ENCODE measurements around the gene PNPLA3.

Gene PNPLA3

GRCh38 chr22:43909708-43910107, 13.9 kb upstream of the PNPLA3 start:
- Histone ChIP-seq H3K36me3 (no peaks in the 10 kb centered on the region), H3K27ac (no peak overlapping the region), H3K9me3 (no peaks in the 10 kb centered on the region), H3K27me3 (peaks cover 19% of the 10 kb centered on the region), H3K4me3 (ENCODE audit: low read depth in 1 of 2, low read length in 1 of 2) (no peak overlapping the region), H3K4me1 (ENCODE audit: control insufficient read depth in 1 of 2, insufficient read depth in 1 of 2, low read depth in 1 of 2, low read length in 1 of 2) (no peaks in the 10 kb centered on the region)
- TF ChIP-seq, protein P1, sequence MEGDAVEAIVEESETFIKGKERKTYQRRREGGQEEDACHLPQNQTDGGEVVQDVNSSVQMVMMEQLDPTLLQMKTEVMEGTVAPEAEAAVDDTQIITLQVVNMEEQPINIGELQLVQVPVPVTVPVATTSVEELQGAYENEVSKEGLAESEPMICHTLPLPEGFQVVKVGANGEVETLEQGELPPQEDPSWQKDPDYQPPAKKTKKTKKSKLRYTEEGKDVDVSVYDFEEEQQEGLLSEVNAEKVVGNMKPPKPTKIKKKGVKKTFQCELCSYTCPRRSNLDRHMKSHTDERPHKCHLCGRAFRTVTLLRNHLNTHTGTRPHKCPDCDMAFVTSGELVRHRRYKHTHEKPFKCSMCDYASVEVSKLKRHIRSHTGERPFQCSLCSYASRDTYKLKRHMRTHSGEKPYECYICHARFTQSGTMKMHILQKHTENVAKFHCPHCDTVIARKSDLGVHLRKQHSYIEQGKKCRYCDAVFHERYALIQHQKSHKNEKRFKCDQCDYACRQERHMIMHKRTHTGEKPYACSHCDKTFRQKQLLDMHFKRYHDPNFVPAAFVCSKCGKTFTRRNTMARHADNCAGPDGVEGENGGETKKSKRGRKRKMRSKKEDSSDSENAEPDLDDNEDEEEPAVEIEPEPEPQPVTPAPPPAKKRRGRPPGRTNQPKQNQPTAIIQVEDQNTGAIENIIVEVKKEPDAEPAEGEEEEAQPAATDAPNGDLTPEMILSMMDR (IDR thresholded peaks at IDR 0.05), result no peak

- TF ChIP-seq, protein P1 (IDR thresholded peaks at IDR 0.05), result no peak
- Histone ChIP-seq H3K4me1 (ENCODE audit: control insufficient read depth in 1 of 2, insufficient read depth in 1 of 2, low read depth in 1 of 2, low read length in 1 of 2) (no peaks in the 10 kb centered on the region), H3K9me3 (no peaks in the 10 kb centered on the region), H3K27ac (no peak overlapping the region), H3K4me3 (ENCODE audit: low read depth in 1 of 2, low read length in 1 of 2) (no peak overlapping the region), H3K27me3 (peaks cover 23% of the 10 kb centered on the region), H3K36me3 (no peaks in the 10 kb centered on the region)
These were observed 13.4 kb upstream of the PNPLA3 start for GRCh38 chr22:43910178-43910695.

DNA sequence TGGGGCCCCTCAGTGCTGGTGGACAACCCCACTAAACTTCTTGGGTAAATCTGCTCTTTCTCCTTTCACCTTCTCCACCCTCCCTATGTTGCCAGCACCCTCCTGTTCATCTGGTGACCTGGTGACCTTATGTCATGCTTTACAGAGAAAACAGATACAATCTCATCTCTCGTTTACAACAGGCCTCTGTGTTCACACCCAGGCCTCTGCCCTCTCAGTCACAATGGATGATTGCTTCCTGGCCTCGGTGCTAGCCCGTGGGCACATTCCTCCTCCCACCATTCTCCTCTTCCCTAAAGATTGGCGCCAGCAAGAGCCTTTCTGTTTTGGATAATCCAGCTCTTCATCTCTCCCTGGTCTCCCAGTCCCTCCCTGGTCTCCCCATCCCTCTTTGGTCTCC, 12.3 kb upstream of the PNPLA3 start:
- no peak overlapping the region for H3K27ac ChIP-seq
- H3K4me3 ChIP-seq (ENCODE audit: low read depth in 1 of 2, low read length in 1 of 2), result no peak overlapping the region
- H3K4me1 ChIP-seq (ENCODE audit: control insufficient read depth in 1 of 2, insufficient read depth in 1 of 2, low read depth in 1 of 2, low read length in 1 of 2), result no peaks in the 10 kb centered on the region
- H3K27me3 ChIP-seq, result peaks cover 23% of the 10 kb centered on the region
- H3K36me3 ChIP-seq, result no peaks in the 10 kb centered on the region
- no peaks in the 10 kb centered on the region for H3K9me3 ChIP-seq
- TF ChIP-seq, protein P1 (IDR thresholded peaks at IDR 0.05), result no peak

DNA sequence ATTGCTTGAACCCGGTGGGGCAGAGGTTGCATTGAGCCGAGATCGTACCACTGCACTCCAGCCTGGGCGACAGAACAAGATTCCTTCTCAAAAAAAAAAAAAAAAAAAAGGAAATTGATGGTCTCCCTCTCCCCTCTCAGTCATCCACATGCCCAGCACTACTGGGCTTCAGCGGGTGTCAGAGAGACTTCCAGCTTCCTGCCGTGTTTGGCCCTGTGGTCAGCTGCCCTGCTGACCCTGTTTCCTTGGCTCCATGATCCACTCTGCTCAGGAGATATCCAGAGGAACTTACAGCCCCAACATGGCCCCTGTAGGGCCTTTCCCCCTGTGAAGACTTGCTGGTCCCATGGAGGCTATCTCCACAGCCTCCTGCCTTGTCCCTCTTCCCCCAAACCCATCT, 6.1 kb upstream of the PNPLA3 start:
- TF ChIP-seq, protein P1 (IDR thresholded peaks at IDR 0.05), result no peak
- Histone ChIP-seq H3K9me3 (no peaks in the 10 kb centered on the region), H3K27me3 (peaks cover 46% of the 10 kb centered on the region), H3K4me1 (ENCODE audit: control insufficient read depth in 1 of 2, insufficient read depth in 1 of 2, low read depth in 1 of 2, low read length in 1 of 2) (no peaks in the 10 kb centered on the region), H3K27ac (no peak overlapping the region), H3K36me3 (no peaks in the 10 kb centered on the region), H3K4me3 (ENCODE audit: low read depth in 1 of 2, low read length in 1 of 2) (no peak overlapping the region)

- Histone ChIP-seq H3K36me3 (no peaks in the 10 kb centered on the region), H3K4me1 (ENCODE audit: control insufficient read depth in 1 of 2, insufficient read depth in 1 of 2, low read depth in 1 of 2, low read length in 1 of 2) (peaks cover 4 to 12% of the 10 kb centered on the region in 2 experiments), H3K4me3 (ENCODE audit: low read depth in 1 of 2, low read length in 1 of 2) (no peak overlapping the region), H3K27ac (no peak overlapping the region), H3K9me3 (no peaks in the 10 kb centered on the region), H3K27me3 (peaks cover 65% of the 10 kb centered on the region)
- TF ChIP-seq, protein P1 (IDR thresholded peaks at IDR 0.05), result no peak
These were observed 4.3 kb upstream of the PNPLA3 start for GRCh38 chr22:43919106-43919973.
